GM21360 (cell line): ENCODE data around the gene ZFAND6.

Experiments
- ATAC-seq: cut with Tn5 transposase; IDR thresholded peaks from one replicate; pipeline ENCODE4 v1.9.1; 2021; ENCODE audit warnings: mild to moderate bottlenecking, moderate library complexity; ENCODE audit not compliant: unreplicated experiment

ZFAND6 gene

DNA sequence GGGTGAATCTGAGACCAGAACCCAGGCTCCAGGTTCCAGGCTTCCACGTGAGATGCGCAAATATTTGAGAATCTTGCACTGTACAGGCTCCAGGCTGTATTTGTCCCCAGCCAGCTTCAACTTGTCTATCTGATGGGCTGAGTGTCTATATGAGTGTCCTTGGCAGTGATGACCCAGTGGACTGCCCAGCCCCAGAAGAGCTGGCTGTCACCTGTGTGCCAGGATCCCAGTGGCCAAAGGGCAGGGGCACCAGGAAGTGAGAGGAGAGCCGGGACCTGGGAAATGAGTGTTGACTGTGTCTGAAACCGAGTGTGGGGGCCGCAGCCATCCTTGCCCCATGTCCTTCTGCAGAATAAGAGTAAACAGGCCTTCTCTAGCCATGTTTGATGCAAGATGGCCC, 103.7 kb downstream of the ZFAND6 start:
- no peak for ATAC-seq

DNA sequence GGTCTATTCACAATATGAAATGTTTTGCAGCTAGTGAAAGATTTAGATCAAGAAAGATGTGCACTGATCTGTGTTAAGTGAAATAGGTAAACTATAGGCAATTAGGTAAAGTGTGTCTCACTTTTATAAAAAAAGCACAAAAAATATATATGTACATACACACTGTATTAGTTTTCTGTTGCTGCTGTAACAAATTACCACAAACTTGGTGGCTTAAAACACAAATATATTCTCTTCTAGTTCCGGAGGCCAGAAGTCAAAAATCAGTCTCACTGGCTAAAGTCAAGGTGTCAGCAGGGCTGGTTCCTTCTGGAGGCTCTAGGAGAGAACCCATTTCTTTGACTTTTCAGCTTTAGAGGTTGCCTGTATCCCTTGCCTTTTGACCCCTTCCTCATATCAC, 104.4 kb downstream of the ZFAND6 start:
- ATAC-seq = no peak

DNA sequence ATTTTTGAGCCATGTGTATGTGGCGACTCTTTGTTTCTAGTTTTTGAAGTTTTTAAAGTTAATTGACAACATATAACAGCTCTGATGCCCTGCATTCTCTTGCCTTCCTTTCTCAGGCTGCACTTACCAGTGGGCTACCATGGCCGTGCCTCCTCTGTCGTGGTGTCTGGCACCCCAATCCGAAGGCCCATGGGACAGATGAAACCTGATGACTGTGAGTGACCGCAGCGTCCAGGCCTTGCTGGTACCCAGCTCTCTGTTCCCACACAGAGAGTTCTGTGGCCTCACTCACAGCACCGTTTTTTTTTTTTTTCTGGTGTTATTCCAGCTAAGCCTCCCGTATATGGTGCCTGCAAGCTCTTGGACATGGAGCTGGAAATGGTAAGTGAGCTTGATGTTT, 108.5 kb downstream of the ZFAND6 start:
- ATAC-seq = no peak

DNA sequence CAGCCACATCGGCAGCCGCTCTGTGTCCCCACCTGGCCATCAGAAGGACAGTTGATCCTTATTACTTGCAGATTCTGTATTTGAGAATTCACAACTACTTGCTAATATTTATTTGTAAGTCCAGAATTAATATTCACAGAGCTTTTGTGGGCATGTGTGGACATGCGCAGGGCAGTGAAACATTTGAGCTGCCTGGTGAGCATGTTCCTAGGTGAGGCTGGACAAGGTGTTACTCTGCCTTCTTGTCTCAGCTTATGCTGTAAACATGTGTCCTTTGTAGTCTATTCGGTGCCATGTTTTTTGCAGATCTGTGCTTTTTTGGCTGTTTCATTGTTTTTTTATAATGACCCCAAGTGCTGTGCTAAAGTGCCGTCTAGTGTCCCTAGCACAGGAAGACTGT, 108.9 kb downstream of the ZFAND6 start:
- ATAC-seq = no peak

GRCh38 chr15:80169768-80170357, 110.4 kb downstream of the ZFAND6 start:
- ATAC-seq = no peak

GRCh38 chr15:80170596-80170995, 111.1 kb downstream of the ZFAND6 start:
- ATAC-seq = no peak

DNA sequence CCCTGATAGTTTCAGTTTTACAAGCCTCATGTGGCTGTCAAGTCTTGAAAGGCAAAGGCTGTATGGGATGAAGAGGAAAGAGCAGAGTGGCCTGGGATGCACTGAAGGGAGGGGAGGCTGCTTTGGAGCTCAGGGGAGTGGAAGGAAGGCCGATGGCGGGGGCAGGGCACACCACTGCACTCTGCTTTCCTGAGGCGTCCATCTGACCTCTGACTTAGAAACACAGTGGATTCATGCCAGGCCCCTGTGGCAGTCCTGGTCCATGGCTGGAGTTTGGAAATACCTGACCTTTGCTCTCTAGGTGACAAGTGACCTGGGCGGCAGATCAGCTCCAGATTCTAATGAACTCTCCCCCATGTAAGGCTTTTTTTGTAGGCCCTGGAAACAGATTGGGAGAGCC, 112.3 kb downstream of the ZFAND6 start:
- ATAC-seq = no peak

- no peak for ATAC-seq
Measured at GRCh38 chr15:80172401-80172800, 112.9 kb downstream of the ZFAND6 start.

DNA sequence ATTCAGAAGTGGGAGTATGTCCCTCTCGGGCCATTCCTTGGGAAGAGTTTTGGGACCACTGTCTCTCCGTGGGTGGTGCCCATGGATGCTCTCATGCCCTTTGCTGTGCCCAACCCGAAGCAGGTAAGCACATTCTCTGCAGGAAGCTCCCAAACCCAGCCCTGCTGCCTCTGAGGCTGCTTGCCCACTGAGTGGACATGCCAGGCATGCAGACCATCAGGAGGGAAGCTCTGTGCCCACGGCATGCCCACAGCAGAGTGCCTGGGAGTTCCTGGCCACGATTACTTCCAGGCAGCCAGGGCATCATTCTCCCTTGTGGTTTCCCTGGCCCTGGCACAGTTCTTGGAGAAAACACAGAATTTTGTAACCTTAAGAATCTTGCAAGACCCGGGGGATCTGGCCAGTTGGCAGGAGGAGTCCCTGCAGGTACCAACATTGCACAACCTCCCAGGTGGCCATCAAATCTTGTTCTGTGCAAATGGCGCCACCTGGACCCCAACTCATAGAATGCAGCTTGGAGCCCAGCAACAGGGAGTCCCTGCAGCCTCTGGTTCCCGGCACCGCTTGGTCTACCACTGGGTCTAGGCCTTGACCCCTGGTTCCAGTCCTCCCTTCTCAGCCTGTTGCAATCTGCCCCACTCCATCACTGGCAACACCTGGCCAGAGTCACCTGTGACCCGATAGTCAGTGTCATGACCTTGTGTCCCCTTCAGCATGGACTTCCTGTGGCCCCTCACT, 113.7 kb downstream of the ZFAND6 start:
- ATAC-seq = no peak

GRCh38 chr15:80174017-80174746, 114.7 kb downstream of the ZFAND6 start:
- ATAC-seq = no peak

- no peak for ATAC-seq
Measured at GRCh38 chr15:80175436-80175835, 116.0 kb downstream of the ZFAND6 start.

- no peak for ATAC-seq
Measured at GRCh38 chr15:80176443-80176842, 117.0 kb downstream of the ZFAND6 start.

DNA sequence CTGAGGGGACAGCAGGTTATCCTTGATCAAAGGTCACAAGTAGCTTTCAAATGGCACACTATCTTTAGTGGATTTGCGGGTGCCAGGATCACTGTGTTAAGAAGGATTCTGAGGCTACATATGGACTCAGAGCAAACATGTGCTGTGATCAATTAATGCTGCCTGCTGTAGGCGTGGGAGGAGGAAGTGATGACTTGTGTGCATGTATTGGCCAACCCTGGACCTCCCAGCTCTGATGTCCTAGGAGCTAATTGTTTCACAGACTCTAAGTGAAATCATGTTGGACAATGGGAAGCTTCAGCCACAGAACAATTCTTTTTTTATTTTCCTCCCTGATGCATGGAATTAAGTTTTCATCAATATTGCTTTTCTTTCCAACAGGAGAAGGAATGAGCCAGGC, 117.7 kb downstream of the ZFAND6 start:
- no peak for ATAC-seq

DNA sequence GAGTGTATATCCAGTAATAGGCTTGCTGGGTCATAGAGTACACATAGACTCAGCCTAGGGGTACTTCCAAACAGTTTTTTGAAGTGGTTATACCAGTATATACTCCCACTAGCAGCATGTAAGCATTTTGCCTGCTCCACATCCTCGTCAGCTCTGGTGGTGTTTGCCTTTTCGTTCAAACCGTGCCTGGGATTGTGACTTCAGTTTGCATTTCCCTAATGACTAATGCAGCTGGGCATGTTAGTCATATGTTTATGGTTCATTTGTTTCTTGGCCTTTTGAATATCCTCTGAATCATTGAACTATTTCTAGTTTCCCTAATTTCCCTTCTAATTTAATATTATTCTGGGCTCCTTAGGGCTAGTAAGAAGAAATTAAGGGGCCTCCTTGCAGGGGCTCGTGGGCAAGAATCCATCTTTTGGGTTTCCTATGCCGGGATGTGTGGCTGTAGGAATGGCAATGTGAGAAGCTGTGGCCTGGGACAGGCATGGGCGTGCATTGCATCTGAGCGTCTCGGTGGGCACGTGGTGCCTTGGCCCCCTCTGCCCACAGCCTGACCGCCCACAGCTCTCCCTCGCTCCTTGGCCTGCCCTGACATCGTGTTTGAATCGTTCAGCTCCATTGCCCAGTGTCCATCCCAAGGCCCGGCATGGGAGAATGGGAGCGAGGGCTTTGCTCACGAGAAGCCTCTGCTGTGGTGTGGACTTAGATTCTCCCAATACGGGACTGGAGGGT, 119.7 kb downstream of the ZFAND6 start:
- ATAC-seq = no peak

DNA sequence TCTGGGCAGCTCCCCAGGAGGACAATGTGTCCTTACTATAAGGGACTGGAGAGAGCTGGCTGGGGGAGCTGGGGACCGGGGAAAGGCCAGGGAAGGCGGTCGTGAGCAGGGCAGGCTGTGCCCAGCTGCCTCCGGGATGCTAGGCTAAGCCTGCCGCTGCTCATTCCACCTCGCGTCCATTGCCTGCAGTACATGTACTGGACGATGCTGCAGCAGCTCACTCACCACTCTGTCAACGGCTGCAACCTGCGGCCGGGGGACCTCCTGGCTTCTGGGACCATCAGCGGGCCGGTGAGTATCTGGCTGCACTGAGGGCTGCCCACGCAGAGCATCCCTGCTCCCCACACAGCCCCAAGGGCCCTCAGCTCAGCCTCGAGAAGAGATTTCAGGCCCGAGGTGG, 120.5 kb downstream of the ZFAND6 start:
- no peak for ATAC-seq

- ATAC-seq = no peak
Measured at GRCh38 chr15:80180468-80180867, 121.0 kb downstream of the ZFAND6 start.

DNA sequence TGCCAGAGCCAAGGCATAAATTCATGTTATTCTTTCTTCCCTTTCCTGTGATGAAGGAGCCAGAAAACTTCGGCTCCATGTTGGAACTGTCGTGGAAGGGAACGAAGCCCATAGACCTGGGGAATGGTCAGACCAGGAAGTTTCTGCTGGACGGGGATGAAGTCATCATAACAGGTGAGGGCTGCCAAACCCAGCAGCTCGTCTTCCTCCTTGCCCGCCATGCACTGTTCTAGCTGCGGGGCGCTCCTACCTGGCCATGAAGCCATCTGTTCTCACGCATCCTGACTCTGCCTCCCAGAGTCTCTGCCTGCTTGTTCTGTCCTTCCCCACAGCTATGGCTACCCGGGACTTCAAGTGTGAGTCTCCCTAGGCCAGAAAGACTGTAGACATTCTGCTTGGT, 121.5 kb downstream of the ZFAND6 start:
- ATAC-seq = no peak

GRCh38 chr15:80182611-80183261, 123.3 kb downstream of the ZFAND6 start:
- ATAC-seq = no peak

DNA sequence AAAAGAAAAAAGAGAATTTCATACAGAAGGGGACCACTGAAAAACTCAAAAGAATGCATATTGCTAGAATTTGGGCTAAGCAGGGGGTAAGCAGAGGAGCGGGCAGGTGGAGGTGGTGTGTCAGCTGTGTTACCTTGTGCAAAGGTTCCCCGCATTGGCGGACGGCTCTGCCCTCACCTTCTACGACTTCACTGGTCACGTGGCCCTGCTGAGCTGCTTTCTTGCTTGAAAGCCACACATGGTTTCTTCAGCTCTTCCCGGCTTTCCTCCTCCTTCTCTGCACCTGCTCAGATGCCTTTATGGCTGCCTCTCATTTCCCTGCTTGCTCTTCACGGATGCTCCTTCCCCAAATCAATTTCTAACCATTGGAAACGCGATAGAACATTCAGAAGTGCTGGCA, 123.8 kb downstream of the ZFAND6 start:
- no peak for ATAC-seq

DNA sequence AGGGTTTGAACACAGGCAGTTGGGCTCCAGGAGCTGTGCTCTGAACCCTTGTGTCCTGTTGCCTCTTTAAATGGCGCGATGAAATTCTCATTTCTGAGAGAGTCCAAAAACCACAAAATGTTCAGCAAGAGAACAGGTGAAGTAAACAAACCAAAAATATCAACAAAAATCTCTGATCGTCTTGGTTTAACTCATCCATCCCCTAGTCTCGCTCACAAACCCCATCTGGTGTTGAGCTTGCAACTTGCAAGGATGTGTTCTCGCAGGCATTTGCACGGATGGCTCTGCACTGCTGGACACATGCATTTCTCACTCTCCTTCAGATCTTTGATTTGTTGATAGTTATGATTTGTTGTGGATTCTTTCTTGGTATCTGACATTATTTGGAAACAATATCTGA, 124.4 kb downstream of the ZFAND6 start:
- ATAC-seq = no peak

- ATAC-seq = no peak
Measured at GRCh38 chr15:80184554-80184953, 125.1 kb downstream of the ZFAND6 start.
